ENCODE data around the gene ADPRH.

Gene ADPRH

DNA sequence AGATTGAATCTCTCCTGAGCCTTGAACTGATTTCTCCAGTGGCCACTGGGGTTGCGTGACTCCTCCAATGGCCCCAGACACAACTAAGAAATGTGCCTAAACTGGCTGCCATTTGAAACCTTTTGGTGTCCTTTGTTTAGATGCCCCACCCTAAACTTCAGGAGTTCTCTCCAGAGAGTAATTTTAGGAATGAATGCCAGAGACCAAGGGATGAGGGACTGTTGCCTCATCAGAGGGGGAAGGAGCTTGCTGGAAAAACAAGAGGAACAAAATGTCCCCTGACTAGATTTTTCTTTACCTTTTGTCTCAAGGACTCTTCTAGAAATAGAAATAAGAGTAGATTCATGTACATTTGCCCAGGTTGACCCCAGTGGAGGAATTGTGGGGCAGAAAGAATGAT, 8.1 kb upstream of the ADPRH start:
- no peak overlapping the region for H3K4me3 ChIP-seq (ENCODE audit: low read depth in 1 of 2, low read length in 1 of 2)
- no peaks in the 10 kb centered on the region for H3K9me3 ChIP-seq
- no peaks in the 10 kb centered on the region for H3K36me3 ChIP-seq
- TF ChIP-seq, protein P1, sequence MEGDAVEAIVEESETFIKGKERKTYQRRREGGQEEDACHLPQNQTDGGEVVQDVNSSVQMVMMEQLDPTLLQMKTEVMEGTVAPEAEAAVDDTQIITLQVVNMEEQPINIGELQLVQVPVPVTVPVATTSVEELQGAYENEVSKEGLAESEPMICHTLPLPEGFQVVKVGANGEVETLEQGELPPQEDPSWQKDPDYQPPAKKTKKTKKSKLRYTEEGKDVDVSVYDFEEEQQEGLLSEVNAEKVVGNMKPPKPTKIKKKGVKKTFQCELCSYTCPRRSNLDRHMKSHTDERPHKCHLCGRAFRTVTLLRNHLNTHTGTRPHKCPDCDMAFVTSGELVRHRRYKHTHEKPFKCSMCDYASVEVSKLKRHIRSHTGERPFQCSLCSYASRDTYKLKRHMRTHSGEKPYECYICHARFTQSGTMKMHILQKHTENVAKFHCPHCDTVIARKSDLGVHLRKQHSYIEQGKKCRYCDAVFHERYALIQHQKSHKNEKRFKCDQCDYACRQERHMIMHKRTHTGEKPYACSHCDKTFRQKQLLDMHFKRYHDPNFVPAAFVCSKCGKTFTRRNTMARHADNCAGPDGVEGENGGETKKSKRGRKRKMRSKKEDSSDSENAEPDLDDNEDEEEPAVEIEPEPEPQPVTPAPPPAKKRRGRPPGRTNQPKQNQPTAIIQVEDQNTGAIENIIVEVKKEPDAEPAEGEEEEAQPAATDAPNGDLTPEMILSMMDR (IDR thresholded peaks at IDR 0.05) = no peak
- no peaks in the 10 kb centered on the region for H3K27me3 ChIP-seq
- no peaks in the 10 kb centered on the region for H3K4me1 ChIP-seq (ENCODE audit: control insufficient read depth in 1 of 2, insufficient read depth in 1 of 2, low read depth in 1 of 2, low read length in 1 of 2)
- H3K27ac ChIP-seq = no peak overlapping the region

DNA sequence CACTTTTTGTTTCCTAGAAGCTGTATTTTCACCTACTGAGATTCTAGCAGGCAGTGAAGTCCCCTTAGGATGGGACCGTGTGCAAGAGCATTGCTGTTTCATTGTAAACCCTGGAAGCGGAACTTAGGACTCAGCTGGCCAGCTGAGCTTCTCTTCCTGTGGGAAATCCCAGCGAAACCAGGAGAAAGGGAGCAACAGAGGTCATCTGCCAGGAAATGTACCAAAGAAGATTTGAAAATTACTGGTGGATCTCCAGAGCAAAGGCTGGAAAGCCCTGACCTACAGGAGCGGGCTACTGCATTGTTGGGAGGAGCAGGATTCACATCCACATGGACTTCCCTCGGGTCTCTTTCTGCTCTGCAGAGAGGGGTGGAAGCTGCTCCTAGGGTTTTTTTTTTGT, 7.6 kb upstream of the ADPRH start:
- Histone ChIP-seq H3K4me1 (ENCODE audit: control insufficient read depth in 1 of 2, insufficient read depth in 1 of 2, low read depth in 1 of 2, low read length in 1 of 2) (no peaks in the 10 kb centered on the region), H3K36me3 (no peaks in the 10 kb centered on the region), H3K4me3 (ENCODE audit: low read depth in 1 of 2, low read length in 1 of 2) (no peak overlapping the region), H3K27me3 (no peaks in the 10 kb centered on the region), H3K9me3 (no peaks in the 10 kb centered on the region), H3K27ac (no peak overlapping the region)
- TF ChIP-seq, protein P1 (IDR thresholded peaks at IDR 0.05) = no peak

GRCh38 chr3:119575507-119575906, 3.8 kb upstream of the ADPRH start:
- Histone ChIP-seq H3K36me3 (no peaks in the 10 kb centered on the region), H3K27me3 (peaks cover 5% of the 10 kb centered on the region), H3K27ac (no peak overlapping the region), H3K9me3 (no peaks in the 10 kb centered on the region), H3K4me3 (ENCODE audit: low read depth in 1 of 2, low read length in 1 of 2) (no peak overlapping the region), H3K4me1 (ENCODE audit: control insufficient read depth in 1 of 2, insufficient read depth in 1 of 2, low read depth in 1 of 2, low read length in 1 of 2) (peaks cover 10 to 14% of the 10 kb centered on the region in 2 experiments)
- TF ChIP-seq, protein P1 (IDR thresholded peaks at IDR 0.05) = no peak

DNA sequence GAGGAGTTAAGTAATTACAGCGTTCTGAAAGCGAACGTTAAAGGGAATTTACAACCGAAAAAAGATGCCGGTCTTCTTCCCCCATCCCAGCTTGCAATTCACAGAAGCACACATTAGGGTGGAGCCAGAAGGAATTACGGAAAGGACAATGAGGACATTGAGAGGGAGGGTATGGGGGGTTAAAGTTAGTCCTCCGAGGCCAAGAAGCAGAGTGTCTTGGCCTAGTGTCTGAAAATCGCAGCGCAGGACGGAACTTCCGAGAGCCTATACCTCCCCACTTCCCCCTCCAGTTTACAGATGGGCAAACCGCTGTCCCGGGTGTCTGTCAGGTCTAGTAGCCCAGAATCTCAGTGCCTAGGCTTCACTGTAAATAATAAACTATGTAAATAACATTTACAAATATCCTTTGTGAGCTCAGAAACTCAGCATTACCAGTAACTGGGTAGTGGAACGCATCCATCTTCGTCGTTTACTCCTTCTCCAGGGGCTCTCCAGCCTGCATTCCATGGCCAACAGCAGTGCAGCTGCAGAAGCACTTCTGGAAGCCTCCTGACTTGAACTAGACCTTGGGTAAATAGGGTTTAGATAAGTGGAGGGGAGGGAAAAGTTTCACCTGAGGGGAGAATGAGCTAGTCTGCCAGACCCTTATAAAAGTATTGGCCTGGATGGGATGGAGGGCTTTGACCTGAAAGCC, 922 bp downstream of the ADPRH start:
- TF ChIP-seq, protein P1 (IDR thresholded peaks at IDR 0.05) = no peak
- Histone ChIP-seq H3K9me3 (no peaks in the 10 kb centered on the region), H3K4me3 (ENCODE audit: low read depth in 1 of 2, low read length in 1 of 2) (peak overlapping the region; percentile 59 to 73), H3K27ac (peak overlapping the region; percentile 16), H3K36me3 (no peaks in the 10 kb centered on the region), H3K4me1 (ENCODE audit: control insufficient read depth in 1 of 2, insufficient read depth in 1 of 2, low read depth in 1 of 2, low read length in 1 of 2) (peaks cover 10 to 14% of the 10 kb centered on the region in 2 experiments), H3K27me3 (peaks cover 5% of the 10 kb centered on the region)

DNA sequence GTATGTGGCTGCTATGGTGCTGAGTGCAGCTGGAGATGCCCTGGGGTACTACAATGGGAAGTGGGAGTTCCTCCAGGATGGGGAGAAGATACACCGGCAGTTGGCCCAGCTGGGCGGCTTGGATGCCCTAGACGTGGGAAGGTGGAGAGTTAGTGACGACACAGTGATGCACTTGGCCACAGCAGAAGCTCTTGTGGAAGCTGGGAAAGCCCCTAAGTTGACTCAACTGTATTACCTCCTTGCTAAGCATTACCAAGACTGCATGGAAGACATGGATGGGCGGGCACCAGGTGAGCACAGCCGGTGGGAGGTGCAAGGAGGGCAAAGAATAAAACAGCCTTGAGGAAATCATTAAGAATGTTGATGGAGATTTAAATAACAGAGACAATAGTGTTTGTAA, 2.9 kb downstream of the ADPRH start:
- TF ChIP-seq, protein P1 (IDR thresholded peaks at IDR 0.05) = no peak
- no peaks in the 10 kb centered on the region for H3K36me3 ChIP-seq
- H3K9me3 ChIP-seq = no peaks in the 10 kb centered on the region
- peaks cover 5% of the 10 kb centered on the region for H3K27me3 ChIP-seq
- H3K4me1 ChIP-seq (ENCODE audit: control insufficient read depth in 1 of 2, insufficient read depth in 1 of 2, low read depth in 1 of 2, low read length in 1 of 2) = peaks cover 10 to 14% of the 10 kb centered on the region in 2 experiments
- no peak overlapping the region for H3K27ac ChIP-seq
- no peak overlapping the region for H3K4me3 ChIP-seq (ENCODE audit: low read depth in 1 of 2, low read length in 1 of 2)

Data from neutrophil (primary cell).